HG03565 (cell line): ENCODE data around the gene TMCO4.
A peak's percentile ranks its signal among the peaks of the same experiment; 100 is the strongest.

Source experiments
- ATAC-seq: cut with Tn5 transposase; IDR thresholded peaks from one replicate; pipeline ENCODE4 v1.9.1; 2021; ENCODE audit warnings: mild to moderate bottlenecking, moderate library complexity; ENCODE audit not compliant: unreplicated experiment

TMCO4 gene

DNA sequence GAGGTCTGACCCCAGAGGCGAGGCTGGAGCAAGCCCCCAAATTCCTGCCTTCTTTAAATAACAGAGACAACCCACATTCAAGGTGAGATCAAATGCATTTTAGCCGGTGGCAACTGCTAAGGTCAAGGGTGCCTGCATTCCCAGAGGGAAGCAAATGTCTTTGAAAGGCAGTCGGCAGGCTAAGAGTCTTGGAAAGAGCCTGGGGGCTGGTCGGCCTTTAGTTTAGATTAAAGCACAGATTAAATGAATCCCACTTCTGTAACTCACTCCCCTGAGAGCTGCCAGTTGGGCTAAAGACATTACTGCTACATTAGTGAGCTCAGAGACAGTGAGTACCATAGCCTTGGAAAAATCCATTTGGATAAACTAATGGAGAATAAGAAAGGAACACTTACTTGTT is 75.8 kb downstream of the TMCO4 start:
- ATAC-seq: no peak

DNA sequence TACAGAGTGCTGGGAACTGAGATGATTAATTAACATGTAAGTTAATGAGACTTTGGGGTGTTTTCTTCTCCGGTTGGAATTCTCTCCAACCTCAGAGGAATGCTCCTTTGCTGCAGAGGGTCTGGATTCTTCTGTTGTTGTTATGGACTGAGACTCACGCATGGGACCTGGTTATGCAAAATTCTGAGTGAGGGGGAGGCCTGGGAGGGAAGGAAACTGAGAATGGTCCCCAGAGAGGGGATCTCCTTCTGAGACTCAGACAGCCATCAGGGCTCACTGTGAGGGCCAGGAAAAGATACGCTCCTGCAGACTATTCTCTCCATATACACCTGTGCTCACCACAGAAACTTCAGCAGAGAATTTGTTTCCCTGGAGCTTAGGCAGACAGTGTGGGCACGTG is 78.7 kb downstream of the TMCO4 start:
- no peak for ATAC-seq

DNA sequence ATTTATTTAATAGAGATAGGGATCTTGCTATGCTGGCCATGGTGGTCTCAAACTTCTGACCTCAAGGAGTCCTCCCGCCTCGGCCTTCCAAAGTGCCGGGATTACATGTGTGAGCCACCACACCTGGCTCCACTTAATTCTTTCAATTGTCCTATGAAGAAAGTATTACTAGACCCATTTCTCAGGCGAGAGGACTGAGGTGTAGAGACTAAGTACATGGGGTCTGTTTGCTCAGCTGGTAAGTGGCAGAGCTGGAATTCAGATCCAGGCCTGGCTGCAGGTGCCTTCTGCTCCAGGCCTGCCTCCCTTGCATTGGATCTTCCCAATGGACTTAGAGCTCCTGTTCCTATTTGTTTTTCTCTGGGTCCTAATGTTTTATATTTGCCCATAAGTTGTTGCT is 79.5 kb downstream of the TMCO4 start:
- ATAC-seq: no peak

DNA sequence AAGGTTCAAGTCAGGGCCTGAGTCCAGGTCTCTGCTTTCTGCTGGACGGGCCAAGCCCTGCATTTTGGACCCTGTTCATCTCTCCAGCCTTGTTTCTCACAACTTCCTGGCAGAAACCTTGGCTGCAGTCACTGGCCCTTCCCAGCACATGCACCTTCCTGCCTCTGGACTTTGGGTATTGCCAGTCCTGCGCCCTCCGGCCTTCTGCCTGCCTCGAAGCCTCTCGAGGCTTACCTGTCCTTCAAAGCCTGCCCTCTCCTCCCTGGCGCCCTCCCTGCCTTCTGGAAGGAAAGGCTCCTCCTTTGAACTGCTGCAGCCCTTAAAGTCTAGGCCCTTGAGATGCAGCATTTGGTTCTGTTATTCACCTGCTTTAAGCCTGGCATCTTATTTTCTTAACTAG is 82.2 kb downstream of the TMCO4 start:
- no peak for ATAC-seq

DNA sequence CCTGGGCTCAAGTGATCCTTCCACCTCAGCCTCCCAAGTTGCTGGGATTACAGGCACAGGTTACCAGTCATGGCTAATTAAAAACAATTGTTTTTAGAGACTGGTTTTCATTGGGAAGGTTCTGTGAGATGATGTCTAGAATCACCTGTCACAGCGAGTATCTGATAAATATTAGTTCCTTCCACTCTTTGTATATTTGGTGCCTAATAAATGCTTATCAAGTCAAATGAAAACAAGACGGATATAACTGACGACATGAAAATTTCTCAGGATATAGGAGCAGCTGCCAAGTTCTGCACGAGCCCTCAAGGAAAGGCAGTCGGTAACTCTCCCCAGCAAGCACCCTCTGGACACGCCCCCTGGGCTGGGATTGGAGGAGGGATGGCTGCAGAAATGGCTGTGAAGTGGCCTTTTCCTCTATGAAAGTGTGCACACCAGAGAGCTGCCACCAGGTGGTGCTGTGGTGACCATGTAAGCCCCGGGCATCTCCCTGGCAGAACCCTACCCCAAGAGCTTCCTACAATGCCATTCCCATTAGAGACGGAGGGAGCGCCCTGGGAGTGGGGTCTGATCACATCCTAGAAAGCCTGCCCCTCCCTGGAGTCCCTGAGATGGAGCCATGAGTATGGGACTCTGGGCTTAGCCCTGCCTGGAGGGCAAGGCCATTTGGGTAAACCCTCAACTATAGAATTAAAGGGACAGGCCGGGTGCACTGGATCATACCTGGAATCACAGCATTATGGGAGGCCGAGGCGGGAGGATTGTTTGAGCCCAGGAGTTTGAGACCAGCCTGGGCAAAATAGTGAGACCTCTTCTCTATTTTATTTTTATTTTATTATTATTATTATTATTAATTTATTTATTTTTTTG is 84.1 kb downstream of the TMCO4 start:
- peak; percentile 55 for ATAC-seq

DNA sequence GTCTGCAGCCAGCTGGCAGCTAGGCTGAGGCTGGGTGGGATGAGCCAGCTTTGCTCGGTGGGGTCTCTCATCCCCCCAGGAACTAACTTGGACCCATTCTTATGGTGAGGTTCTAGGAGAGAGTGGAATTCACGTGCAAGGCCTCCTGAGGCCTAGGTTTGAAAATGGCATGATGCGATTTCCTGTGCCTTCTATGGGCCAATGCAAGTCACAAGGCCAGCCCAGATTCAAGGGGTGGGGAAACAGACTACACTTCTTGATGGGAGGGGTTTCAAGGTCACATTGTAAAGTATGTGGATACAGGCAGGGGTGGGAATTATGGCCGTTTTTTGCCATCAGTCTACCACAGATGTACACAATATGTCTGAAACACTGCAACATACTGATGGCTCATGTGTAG is 86.8 kb downstream of the TMCO4 start:
- ATAC-seq: no peak

DNA sequence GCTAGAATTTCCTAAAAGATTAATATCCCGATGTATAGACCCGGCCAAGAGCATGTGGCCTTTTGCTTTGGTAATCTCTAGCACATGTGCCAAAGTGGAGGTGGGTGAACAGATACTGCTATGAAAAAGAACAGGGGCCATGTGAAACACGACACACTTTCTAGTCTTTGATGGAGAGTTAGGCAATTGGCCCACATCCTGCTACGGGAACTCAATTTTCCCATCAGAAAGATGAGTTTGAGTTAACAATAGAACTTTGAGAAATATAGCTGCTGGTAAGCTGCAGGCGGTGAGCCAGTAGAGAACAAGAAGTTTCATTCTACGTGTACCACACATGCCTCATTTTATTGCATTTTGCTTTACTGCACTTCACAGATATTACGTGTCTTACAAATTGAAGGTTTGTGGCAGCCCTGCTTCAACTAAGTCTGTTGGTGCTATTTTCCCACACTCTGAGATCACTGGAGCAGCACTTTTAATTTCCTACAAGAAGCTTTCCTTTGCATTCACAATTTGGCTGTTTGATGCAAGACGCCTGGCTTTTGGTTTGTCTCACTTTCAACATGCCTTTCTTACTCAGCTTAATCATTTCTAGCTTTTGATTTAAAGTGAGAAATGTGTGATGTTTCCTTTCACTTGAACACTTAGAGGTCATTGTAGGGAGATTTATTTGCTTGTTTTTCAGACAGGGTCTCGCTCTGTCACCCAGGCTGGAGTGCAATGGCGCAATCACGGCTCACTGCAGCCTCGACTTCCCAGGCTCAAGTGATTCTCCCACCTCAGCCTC is 88.7 kb downstream of the TMCO4 start:
- ATAC-seq: peak; percentile 49

DNA sequence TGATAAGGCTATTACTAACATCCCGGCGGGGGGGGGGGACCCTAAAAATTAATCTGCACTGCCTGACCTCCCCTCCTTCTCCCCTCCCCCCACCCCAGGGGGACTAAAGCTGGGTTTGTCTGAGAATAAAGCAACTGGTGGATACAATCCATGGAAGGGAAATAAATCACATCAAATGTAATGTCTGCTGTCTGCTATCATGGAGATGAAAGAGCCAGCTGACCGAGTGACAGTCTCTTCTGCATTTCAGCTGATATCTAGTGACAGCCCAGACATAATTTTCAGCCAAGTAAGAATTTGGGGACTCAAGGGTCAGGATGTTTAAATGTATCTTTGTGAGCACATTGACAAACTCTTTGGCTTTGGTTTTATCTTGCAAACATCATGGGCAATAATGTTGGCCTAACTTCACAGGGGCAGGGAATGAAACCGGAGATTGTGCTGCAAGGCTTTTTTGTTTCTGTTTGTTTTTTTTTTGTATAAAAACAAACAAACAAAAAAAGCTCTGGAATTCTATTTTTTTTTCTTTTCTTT is 90.4 kb downstream of the TMCO4 start:
- no peak for ATAC-seq

DNA sequence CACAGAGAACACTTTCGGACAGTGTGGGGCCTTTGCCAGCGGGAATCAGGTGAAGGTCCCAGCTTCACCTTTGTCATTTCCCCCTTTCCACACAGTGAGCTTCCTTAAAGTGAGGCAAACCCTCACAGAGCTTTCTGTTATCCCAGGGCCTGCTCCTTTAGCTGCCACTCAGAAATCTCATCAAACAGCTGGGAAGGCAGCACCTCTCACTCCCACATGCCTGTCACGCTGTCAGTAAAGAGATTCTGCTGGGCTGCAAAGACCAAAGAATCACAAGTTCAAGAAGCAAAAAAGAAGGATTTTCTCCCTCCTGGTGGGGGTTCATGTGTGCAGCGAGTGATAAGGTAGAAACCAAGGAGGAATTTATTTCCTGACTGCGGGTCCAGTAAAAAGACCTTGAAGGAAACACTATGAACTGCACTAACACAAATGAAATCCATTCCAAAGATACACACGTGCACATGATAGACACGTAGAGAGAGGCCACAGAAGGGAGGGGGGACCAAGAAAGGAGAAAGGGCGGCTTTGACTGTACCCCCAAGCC is 91.1 kb downstream of the TMCO4 start:
- no peak for ATAC-seq

DNA sequence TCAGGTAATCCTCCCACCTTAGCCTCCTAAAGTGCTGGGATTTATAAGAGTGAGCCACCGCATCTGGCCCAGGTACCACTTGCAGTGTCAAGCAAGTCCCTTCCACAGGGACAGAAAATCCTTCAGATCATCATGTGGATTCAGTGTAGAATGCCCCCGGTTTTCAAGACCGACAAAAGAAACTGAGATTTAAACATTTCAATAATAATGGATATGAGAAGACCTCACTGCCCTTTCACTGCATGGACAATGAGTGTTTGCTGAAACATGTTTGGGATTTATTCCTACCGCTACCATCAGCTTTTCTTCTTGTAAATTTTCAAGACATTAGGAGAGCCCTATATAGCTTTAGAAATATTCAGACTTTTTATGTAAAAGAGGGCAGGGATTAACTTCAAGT is 93.6 kb downstream of the TMCO4 start:
- ATAC-seq: no peak

DNA sequence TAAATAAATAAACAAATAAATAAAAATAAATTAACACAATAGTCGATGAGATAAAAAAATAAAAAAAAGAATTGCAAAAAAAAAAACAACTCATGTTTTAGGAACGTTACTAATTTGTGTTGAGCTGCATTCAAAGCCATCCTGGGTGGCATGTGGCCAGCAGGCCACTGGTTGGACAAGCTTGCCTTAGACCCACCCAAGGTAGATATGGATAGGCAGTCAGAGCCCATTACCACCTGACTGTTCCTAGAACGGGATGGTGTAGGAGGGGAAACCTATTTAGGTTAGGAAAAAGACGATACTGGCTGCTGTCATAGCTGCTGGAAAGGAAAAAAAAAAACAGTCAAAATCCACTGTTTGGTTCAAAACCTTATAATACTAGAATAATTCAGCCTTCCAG is 94.3 kb downstream of the TMCO4 start:
- no peak for ATAC-seq

DNA sequence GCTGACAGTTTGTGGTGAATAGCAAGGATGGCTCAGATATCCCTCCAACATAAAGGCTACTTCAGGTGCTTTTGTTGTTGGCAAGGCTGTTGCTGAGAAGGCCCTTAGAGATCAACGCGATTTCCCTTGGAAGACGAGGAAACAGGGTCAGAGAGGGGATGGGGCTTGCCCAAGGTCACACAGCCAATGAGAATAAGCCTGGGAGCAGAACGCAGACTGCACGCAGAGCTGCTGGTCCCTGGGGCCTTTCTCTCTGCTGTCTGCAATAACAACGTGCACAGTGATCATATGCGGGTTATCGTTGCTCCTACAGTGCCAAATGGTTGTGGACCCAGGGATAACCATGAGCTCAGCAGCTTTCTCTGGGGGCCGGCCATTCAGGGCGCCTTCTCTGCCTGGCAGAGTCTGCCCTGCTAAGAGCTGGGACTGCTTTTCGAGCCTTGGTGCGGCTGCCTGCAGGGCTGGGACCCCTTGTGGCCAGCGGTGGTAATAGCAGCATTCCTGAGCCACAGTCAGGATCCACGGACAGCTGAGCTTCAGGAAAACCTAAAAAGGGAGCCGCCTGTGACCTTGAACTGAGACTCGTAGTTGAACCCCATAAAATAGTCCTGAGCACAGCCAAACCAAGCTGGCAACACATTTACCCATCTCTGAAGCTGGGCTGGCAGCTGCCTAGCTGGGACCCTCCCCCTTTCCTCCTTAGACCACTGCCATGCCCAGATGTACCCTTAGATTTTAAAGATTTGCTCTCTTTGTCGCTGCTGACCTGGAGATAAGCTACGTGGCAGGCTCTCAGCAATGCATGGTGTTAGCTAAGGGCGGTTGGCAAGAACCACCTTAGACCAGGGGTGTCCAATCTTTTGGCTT is 95.2 kb downstream of the TMCO4 start:
- no peak for ATAC-seq

DNA sequence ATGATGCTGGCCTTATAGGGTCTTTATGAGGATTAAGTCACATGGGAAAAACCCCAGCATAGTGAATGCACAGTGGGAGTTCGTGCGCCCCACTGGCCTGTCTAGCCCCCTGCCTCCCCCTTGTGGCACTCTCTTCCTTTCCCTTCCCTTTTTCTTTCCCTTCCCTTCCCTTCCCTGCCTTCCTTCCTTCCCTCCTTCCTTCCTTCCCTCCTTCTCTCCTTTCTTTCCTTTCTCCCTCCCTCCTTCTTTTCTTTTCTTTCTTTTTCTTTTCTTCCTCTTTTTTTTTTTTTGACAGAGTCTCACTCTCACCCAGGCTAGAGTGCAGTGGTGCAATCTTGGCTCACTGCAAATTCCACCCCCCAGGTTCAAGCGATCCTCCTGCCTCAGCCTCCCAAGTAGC is 96.4 kb downstream of the TMCO4 start:
- no peak for ATAC-seq

DNA sequence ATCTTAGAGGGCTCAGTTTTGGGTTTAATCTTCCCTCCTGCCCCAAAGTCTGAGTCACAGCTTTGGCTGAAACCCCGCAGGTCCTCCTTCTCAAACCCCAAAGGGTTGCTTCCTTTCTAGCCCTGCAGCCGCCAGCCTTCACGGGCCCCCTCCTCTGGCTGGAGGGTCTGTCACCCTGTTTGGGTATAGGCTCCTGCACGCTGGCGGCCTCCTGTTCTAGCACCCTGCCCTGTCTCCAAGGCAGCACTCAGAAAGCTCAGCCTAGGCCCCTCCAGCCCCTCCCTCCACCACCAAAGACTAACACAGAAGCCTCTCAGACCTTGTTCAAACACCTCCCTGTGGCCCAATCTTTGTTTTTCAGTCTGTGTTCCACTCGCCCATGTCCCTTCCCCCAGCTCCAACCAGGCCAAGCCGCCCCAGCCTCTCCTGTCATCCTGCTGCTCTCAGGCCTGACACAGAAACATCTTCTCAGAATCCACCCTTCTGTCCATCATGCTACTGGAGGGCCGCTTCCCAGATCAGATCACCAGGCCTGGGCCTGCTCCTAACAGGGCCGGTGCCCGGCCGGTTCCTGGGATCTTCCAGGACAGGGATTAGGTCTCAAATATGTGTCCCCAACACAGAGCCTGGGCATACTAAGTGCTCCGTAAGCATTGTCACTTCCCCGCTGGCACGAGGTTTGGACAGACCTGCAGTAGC is 99.5 kb downstream of the TMCO4 start:
- ATAC-seq: no peak

DNA sequence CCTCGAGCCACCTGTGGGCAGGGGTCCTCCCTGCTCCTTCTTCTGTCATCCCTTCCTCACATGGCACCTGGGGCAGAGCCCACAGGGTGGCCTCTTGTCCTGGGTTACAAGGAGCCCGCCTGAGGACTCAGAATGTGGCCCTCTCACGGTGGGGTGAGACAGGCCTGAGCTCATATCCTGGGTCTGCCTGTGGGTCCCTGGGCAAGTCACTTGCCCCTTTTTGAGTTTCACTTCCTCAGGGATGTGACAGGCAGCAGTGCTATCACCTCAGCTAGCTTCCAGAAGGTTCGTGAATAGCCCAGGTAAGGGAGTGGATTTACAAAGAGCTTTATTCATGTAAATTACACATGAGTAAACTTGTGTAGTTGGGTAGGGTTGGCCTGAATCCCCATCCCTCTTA is 101.5 kb downstream of the TMCO4 start:
- ATAC-seq: no peak

DNA sequence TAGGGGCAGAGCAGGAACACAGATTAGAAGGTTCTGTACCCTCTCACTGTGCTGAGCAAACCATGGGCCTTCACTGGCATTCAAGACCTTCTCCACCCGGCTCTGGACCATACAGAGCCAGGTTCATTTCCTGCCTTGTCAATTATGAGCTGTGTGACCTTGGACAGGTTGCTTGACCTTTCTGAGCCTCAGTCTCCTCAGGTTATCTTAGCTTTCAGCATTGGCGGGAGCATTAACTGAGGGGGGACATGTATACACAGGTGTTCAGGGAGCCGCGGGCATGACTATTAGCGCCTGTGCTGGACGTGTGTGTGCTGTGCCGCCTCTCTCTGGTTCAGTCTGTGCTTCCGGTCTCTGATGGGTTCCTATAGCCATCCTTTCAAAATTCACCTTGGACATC is 102.9 kb downstream of the TMCO4 start:
- ATAC-seq: no peak

DNA sequence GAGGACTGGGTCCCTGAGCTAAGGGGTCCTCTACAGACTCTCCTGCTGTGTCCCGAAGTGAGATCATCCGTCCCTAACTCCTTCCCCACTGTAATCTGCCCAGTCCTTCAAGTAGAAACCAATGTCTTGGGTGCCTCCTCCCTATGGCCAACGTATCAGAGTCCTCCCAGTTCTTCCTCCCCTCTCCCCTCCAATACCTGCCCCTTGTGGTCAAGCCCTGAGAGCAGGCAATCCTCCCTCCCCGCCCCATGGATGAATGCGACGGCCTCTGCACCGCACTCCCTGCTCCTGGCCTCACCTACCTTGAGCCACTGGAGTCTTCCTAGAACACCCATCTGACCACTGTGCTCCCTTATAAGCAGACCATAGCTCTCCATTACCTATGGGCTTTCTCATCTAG is 103.9 kb downstream of the TMCO4 start:
- ATAC-seq: no peak

DNA sequence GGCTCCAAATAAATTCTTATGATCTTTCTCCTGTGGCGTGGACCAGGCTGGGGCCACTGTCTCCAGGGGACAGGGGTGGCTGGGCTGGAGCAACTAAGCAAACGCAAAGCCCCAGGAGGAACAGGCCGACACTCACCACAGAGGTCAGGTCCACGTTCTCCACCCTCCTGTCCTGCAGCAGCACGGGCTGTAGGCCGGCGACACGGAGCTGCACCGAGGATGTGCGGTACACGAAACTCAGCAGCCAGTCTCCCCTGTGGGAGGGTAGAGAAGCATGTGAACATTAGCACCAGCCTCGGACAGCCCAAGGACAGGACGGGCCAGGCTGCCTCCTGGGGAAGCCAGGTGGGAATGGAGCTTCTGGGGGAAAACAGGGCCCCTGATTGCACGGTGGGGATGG is 105.4 kb downstream of the TMCO4 start:
- ATAC-seq: no peak

DNA sequence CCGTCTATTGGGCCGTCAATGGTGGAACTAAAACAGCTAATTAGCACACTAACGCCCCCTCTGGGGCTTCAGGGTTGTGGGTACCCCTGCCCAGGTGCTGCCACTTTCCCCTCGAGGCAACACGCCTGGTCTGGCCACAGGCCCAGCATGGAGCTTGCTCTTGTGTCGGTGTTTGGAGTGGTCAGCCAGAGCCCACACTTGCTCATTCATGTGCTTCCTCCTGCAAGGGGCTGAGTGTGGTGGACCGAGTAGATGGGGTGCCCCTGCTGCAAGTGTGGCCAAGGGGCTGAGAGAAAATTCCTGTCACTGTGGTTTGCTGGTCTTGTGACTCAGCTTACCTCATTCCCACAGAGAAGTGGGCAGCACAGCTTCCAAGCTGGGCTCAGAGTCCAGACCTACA is 109.4 kb downstream of the TMCO4 start:
- no peak for ATAC-seq

DNA sequence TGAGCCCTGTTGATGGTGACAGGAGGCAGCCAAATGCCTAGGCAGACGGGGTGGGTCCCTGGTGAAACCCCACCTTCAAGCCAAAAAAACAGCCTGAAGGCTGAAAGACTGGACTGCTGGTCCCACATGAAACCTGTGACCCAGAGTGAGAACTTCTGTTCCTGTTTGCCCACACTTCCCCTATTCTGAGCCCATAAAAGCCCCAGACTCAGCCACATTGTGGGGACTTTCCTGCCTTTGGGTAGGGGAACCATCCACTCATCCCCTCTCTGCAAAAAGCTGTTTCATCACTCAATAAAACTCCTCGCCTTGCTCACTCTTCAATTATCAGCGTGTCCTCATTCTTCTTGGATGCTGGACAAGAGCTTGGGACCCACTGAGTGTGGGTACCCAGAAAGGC is 109.9 kb downstream of the TMCO4 start:
- no peak for ATAC-seq
